Activated CD4-positive, alpha-beta T cell treated with anti-CD3 and anti-CD28 coated beads, Interleukin-2, amount 50 U/mL, for 16 hours (primary cell): Measurements from ENCODE around the gene ZACN.

Source experiments
- DNase-seq: peaks from one replicate; pipeline ENCODE4 v3.0.0-alpha.2; 2020

The ZACN gene

GRCh38 chr17:76106703-76107102 is 27.7 kb downstream of the ZACN start:
- no peak for DNase-seq

GRCh38 chr17:76107509-76107908 is 28.5 kb downstream of the ZACN start:
- no peak for DNase-seq

DNA sequence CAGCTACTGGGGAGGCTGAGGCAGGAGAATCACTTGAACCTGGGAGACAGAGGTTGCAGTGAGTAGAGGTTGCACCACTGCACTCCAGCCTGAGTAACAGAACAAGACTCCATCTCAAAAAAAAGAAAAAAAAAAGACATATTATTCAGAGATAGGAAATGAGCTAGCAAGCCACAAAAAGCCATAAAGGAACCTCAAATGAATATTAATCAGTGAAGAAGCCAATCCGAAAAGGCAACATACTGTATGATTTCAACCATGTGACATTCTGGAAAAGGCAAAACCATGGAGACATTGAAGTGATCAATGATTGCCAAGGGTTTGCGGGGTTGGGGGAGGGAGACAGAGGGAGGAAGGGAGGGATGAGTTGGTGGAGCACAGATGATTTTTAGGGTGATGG is 33.0 kb downstream of the ZACN start:
- DNase-seq = no peak

- no peak for DNase-seq
These were observed 36.3 kb downstream of the ZACN start for GRCh38 chr17:76115138-76115754.

- DNase-seq = no peak
These were observed 40.7 kb downstream of the ZACN start for GRCh38 chr17:76119409-76120371.

- DNase-seq = no peak
These were observed 41.7 kb downstream of the ZACN start for GRCh38 chr17:76120658-76121008.

- DNase-seq = no peak
These were observed 43.0 kb downstream of the ZACN start for GRCh38 chr17:76121932-76122430.

GRCh38 chr17:76122431-76123190 is 43.6 kb downstream of the ZACN start:
- DNase-seq = no peak

DNA sequence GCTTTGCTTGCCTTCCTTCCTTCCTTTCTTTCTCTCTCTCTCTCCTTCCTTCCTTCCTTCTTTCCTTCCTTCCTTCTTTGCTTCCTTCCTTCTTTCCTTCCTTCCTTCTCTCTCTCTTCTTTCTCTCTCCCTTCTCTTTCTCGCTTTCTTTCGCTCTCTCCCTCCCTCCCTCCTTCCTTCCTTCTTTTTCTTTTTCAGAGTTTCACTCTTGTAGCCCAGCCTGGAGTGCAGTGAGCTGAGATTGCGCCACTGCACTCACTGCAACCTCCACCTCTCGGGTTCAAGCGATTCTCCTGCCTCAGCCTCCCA is 44.2 kb downstream of the ZACN start:
- DNase-seq = no peak

DNA sequence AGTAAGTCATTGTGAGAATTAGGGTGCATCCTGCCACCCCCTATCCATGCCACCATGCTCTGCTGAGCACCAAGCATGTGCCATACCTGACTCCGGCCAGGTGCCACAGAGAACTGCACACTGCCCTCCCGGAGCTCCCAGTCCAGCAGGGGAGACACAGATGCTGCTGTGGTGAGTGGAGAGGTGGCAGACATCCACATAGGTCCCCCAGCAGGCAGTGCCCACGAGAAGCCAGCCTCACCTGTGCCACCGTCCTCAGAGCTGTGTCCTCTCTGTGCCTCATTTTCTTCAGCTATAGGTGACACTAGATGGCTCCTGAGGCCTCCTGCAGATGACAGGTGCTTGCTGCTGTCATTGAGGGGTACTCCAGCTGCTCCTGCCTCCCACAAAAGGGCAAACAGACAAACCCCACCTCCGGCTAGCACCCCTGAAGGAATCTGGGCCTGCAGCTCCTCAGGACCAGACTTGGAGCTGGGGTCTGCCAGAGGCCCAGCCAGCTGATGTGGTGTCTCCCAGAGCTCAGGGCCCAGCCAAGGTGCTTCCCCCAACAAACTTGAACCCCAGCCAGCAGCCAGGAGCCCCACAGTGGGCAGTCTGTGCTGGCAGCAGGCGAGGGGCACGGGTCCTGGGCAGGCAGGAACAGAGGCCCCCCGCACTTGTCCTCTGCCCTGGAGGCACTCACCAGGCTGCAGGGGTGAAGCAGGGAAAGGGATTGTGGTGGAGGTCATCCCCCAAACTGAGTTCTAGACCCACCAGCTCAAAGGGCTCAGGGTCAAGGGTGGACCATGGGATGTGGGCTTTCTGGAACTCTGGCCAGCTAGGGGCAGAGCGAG is 45.0 kb downstream of the ZACN start:
- DNase-seq = no peak

DNA sequence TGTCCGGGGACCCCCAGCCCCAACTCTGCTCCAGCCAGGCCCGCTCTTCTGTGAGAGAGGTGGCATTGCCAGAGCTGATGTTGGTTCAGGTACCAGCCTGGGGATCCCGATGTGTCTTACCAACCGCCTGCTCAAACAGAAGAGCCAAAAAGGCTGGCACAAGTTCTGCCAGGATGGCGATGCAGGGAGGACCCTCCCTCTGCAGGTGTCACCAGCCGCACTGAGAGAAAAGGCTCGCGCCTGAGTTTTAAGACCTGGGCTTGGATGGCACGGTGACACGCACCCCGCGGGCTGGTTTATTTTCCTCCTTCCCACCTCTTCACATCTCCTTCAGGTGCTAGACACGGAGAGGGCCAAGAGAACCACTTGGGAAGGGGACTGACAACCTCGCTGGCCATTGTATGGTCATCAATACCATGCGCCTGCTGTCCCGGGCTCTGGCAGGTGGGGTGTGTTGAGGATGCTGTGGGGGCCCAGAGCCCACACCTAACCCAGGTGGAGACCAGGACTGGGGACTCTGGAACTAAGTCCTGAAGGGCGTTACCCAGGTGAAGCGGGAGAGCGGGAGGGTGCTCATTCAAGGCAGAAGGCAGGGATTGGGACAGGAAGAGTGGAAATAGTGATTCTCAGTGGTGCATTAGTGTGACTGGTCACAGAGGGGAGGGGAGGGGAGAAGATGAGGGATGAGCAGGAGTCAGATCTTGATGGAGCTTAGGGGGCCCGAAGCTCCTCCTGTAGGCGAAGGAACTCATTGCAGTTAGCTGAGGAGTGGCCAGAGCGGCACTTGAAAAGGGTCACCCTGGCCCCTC is 45.8 kb downstream of the ZACN start:
- no peak for DNase-seq

DNA sequence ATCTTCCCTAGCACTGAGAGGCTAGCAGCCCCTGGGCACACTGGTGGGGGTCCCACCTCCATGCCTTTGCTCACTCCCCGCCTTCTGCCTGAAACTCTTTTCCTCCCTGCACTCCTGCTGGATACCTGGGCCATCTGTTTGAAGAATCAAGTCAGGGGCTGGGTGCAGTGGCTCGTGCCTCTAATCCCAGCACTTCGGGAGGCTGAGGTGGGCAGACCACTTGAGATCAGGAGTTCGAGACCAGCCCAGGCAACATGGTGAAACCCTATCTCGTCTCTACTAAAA is 46.4 kb downstream of the ZACN start:
- no peak for DNase-seq

- DNase-seq = no peak
These were observed 46.9 kb downstream of the ZACN start for GRCh38 chr17:76125922-76126321.

GRCh38 chr17:76130473-76130872 is 51.5 kb downstream of the ZACN start:
- DNase-seq = no peak

DNA sequence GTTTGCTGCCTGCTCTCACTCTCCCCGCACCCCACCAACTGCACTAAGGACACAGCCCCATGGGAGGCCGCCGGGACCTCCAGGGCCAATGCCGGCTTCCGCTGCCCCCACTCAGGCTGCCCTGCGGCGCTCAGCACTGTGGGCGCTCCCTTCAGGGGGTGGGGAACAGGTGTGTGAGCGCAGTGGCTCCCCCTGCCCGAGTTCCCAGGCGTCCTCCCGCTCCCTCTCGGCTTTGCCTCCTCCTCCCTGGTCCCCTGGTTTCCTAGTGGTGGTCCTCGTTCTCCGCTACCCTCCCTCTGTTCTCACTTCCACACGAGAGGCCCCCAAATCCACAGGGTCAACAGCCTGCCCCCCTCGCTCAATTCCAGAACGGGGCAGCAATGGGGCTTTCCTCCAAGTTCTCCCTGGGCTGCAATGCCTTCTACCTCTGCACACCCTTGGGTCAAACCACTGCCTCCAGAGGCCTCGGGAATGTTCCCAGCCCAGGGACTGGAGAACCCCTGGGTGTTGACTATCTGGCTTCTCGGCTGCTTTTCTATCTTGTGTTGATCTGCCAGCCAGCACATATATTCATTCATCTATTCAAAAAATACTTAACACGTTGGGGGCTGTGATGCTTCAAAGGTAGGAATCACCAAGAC is 52.2 kb downstream of the ZACN start:
- no peak for DNase-seq

- DNase-seq = no peak
These were observed 53.0 kb downstream of the ZACN start for GRCh38 chr17:76131692-76132573.
